HG02870 (cell line): ENCODE data around the gene SYTL2.

Experiments used
- ATAC-seq: cut with Tn5 transposase; IDR thresholded peaks from one replicate; pipeline ENCODE4 v1.9.1; 2021; ENCODE audit warnings: mild to moderate bottlenecking, moderate library complexity; ENCODE audit not compliant: unreplicated experiment

The SYTL2 gene

GRCh38 chr11:85764796-85765195 lies 46.1 kb downstream of the SYTL2 start:
- ATAC-seq: no peak

GRCh38 chr11:85762226-85762625 lies 48.7 kb downstream of the SYTL2 start:
- ATAC-seq: no peak

GRCh38 chr11:85759915-85760314 lies 51.0 kb downstream of the SYTL2 start:
- no peak for ATAC-seq

- no peak for ATAC-seq
Observed at GRCh38 chr11:85758480-85759039, 52.4 kb downstream of the SYTL2 start.

GRCh38 chr11:85758026-85758425 lies 52.9 kb downstream of the SYTL2 start:
- ATAC-seq: no peak

- ATAC-seq: no peak
Observed at GRCh38 chr11:85756401-85757200, 54.3 kb downstream of the SYTL2 start.

- ATAC-seq: no peak
Observed at GRCh38 chr11:85755701-85756100, 55.2 kb downstream of the SYTL2 start.

GRCh38 chr11:85755285-85755684 lies 55.7 kb downstream of the SYTL2 start:
- no peak for ATAC-seq

- ATAC-seq: no peak
Observed at GRCh38 chr11:85752890-85753581, 57.9 kb downstream of the SYTL2 start.

GRCh38 chr11:85752201-85752889 lies 58.6 kb downstream of the SYTL2 start:
- ATAC-seq: no peak

GRCh38 chr11:85751724-85752123 lies 59.2 kb downstream of the SYTL2 start:
- no peak for ATAC-seq

GRCh38 chr11:85750646-85751045 lies 60.3 kb downstream of the SYTL2 start:
- ATAC-seq: no peak

GRCh38 chr11:85749884-85750283 lies 61.1 kb downstream of the SYTL2 start:
- ATAC-seq: no peak

GRCh38 chr11:85749287-85749834 lies 61.6 kb downstream of the SYTL2 start:
- no peak for ATAC-seq

GRCh38 chr11:85748455-85748891 lies 62.5 kb downstream of the SYTL2 start:
- no peak for ATAC-seq

- no peak for ATAC-seq
Observed at GRCh38 chr11:85746670-85747069, 64.3 kb downstream of the SYTL2 start.

- ATAC-seq: no peak
Observed at GRCh38 chr11:85745626-85746025, 65.3 kb downstream of the SYTL2 start.

- ATAC-seq: no peak
Observed at GRCh38 chr11:85742873-85743275, 68.1 kb downstream of the SYTL2 start.

GRCh38 chr11:85742348-85742747 lies 68.6 kb downstream of the SYTL2 start:
- no peak for ATAC-seq

GRCh38 chr11:85740481-85741400 lies 70.2 kb downstream of the SYTL2 start:
- ATAC-seq: no peak
